Measurements from ENCODE around the gene POLR3K. TPM values are rescaled to one million over a fixed set of nuclear protein-coding genes. Genes with fewer than 3 reads are reported as not detected.

The POLR3K gene
- total RNA-seq, 1 experiment from 2014 or later: 22.7 TPM

GRCh38 chr16:63998-64913 lies 10.8 kb upstream of the POLR3K start:
- no peaks in the 10 kb centered on the region for H3K9me2 ChIP-seq (ENCODE audit: insufficient read depth)
- H2AFZ ChIP-seq (ENCODE audit: low read depth, low read length, poor library complexity, severe bottlenecking): no peak overlapping the region
- no peaks in the 10 kb centered on the region for H3K36me3 ChIP-seq (ENCODE audit: control insufficient read depth in 1 of 2, insufficient read depth in 2 of 2, low read length in 2 of 2)
- H3K4me2 ChIP-seq (ENCODE audit: low read length): no peak overlapping the region
- ATAC-seq (no peak), DNase-seq (ENCODE audit: low read depth, low spot score) (no peak)
- no peak overlapping the region for H3K4me3 ChIP-seq (replicated peaks in 1 of 2; ENCODE audit: low read depth in 1 of 2, low read length in 2 of 2)
- no peaks in the 10 kb centered on the region for H3K79me2 ChIP-seq (ENCODE audit: insufficient read depth, low read length)
- no peaks in the 10 kb centered on the region for H3K9me3 ChIP-seq (ENCODE audit: control insufficient read depth in 1 of 2, insufficient read depth in 1 of 2, low read depth in 1 of 2, low read length in 2 of 2)
- peaks cover 0 to 3% of the 10 kb centered on the region in 2 experiments; a peak in 1 of 4 replicates for H3K4me1 ChIP-seq (ENCODE audit: control insufficient read depth in 1 of 2, insufficient read depth in 2 of 2, low read length in 2 of 2)
- no peak overlapping the region for H3K27ac ChIP-seq (ENCODE audit: low read depth, low read length)
- H3K9ac ChIP-seq (ENCODE audit: low read length): no peak overlapping the region
- ChIA-PET RAD21 (ENCODE audit: low non-redundant PET in 1 of 2, low total read pairs in 2 of 2, uncharacterized antibody in 2 of 2, unreplicated experiment in 2 of 2) (no interaction called here), POLR2A (interaction anchor here (1.3 kb wide), 1 partner anchor 11 kb away, joined by 3 read pairs; the partner anchor contains the start of genes POLR3K and SNRNP25), CTCF (no interaction called here)
- intact Hi-C loops (cut with micrococcal nuclease): no loop called here
- BruUV-seq (replicated peaks): no TSS peak
- no peak for TF ChIP-seq ZFX (IDR thresholded peaks at IDR 0.05)
- no peak for TF ChIP-seq JUND (IDR thresholded peaks at IDR 0.05)
- no peak for TF ChIP-seq CEBPB (IDR thresholded peaks at IDR 0.05; ENCODE audit: low read depth)
- TF ChIP-seq SRF (IDR thresholded peaks at IDR 0.05; ENCODE audit: low read depth): no peak
- no peak for TF ChIP-seq RAD21 (IDR thresholded peaks at IDR 0.05; ENCODE audit: low read depth)
- no peak for TF ChIP-seq ELF1 (IDR thresholded peaks at IDR 0.05; ENCODE audit: borderline replicate concordance, low read depth)
- TF ChIP-seq SP1 (IDR thresholded peaks at IDR 0.05; ENCODE audit: low read depth): no peak
- no peak for TF ChIP-seq ATF3 (IDR thresholded peaks at IDR 0.05)
- no peak for TF ChIP-seq FOSL1 (IDR thresholded peaks at IDR 0.05; ENCODE audit: low read depth)
- TF ChIP-seq POLR2AphosphoS5 (IDR thresholded peaks at IDR 0.05; ENCODE audit: low read depth, low read length): no peak
- TF ChIP-seq POLR2A (IDR thresholded peaks at IDR 0.05; ENCODE audit: borderline replicate concordance, extremely low read depth, insufficient read depth, insufficient read length): no peak
- no peak for TF ChIP-seq REST (IDR thresholded peaks at IDR 0.05; ENCODE audit: low read depth)
- no peak for TF ChIP-seq EZH2 (IDR thresholded peaks at IDR 0.05)
- no peak for TF ChIP-seq CBX3 (IDR thresholded peaks at IDR 0.05; ENCODE audit: low read depth)
- no peak for TF ChIP-seq TCF7L2 (IDR thresholded peaks at IDR 0.05; ENCODE audit: borderline replicate concordance, extremely low read depth, insufficient read depth, insufficient read length)
- TF ChIP-seq, protein P1, sequence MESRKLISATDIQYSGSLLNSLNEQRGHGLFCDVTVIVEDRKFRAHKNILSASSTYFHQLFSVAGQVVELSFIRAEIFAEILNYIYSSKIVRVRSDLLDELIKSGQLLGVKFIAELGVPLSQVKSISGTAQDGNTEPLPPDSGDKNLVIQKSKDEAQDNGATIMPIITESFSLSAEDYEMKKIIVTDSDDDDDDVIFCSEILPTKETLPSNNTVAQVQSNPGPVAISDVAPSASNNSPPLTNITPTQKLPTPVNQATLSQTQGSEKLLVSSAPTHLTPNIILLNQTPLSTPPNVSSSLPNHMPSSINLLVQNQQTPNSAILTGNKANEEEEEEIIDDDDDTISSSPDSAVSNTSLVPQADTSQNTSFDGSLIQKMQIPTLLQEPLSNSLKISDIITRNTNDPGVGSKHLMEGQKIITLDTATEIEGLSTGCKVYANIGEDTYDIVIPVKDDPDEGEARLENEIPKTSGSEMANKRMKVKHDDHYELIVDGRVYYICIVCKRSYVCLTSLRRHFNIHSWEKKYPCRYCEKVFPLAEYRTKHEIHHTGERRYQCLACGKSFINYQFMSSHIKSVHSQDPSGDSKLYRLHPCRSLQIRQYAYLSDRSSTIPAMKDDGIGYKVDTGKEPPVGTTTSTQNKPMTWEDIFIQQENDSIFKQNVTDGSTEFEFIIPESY (IDR thresholded peaks at IDR 0.05; ENCODE audit: extremely low read depth, insufficient replicate concordance, low read length): no peak
- TF ChIP-seq YY1 (IDR thresholded peaks at IDR 0.05; ENCODE audit: extremely low read depth, insufficient replicate concordance, low read depth, low read length): no peak
- TF ChIP-seq ZNF274 (IDR thresholded peaks at IDR 0.05; ENCODE audit: low read depth, low read length): no peak
- no peak for TF ChIP-seq EGR1 (IDR thresholded peaks at IDR 0.05; ENCODE audit: low read depth)
- no peaks in the 10 kb centered on the region for H3K27me3 ChIP-seq (ENCODE audit: insufficient read depth, low read length)
- H4K20me1 ChIP-seq (ENCODE audit: insufficient read depth): no peaks in the 10 kb centered on the region
